ENCODE results near the gene STAT1.
"Not testable (repeated sequence)": the region's sequence is repeated elsewhere in the genome, so short reads cannot be mapped to it uniquely, and the experiment has no call there.

STAT1 gene

DNA sequence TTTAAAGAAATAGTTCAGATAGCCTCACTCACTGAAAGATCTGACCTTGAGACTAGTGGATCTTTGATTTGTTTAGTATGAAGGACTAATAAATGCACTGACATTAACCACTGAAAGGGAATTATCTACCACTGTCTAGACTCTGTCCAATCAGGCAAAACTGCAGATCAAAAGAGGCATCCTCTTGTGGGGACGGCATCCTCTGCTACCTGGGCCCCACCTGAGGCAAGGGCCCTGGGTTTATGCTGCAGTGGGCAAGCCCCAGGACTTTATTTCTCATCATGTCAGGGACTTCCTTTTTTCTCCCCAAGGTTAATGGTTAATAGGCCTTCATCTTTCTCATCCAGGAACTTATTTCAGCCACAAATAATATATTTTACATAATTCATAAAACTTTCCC is 32.2 kb downstream of the STAT1 start:
- no peak for DNase-seq (ENCODE audit: low read depth)

DNA sequence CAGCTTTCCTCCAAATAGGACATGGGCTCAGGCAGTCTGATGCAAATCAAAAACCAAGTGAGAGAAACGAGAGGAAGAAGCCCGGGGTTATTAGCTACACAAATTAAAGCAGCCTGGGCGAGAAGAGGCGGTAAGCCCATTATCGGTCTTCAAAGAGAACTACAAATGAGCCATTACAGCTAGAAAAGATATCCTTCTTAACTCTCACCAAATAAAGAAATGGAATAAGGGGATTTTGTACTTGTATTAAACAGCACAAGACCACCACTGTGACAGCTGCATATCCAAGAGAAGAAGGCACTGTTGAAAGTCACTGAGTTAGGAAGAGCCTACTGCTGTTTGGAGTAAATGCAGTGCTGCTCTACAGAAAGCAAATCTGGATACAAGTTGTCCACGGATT is 32.6 kb downstream of the STAT1 start:
- DNase-seq (ENCODE audit: low read depth), result no peak

GRCh38 chr2:190980630-190981209 is 33.3 kb downstream of the STAT1 start:
- DNase-seq (ENCODE audit: low read depth), result no peak

- no peak for DNase-seq (ENCODE audit: low read depth)
Observed at GRCh38 chr2:190979906-190980629, 33.9 kb downstream of the STAT1 start.

- no peak for DNase-seq (ENCODE audit: low read depth)
Observed at GRCh38 chr2:190978389-190979053, 35.5 kb downstream of the STAT1 start.

DNA sequence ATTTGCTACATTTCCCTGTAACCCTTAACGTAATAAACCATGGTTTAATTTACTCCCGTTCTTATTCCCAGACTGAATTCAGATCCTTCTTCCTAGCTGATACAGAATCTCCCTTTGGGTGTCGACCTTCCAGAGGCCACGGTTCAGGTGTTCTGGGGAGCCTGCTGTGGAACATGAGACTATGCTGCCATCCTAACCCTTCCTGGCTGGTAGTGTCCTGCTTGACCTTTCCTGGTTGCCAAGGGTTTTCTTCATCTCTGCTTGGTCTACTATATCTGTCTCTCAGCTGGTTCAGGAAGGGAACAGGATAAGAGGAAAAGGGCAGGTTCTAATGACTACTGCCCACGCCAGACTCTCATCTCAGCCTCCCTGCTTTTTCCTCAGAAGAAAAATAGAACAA is 36.5 kb downstream of the STAT1 start:
- no peak for DNase-seq (ENCODE audit: low read depth)

- no peak for DNase-seq (ENCODE audit: low read depth)
Observed at GRCh38 chr2:190976521-190976920, 37.5 kb downstream of the STAT1 start.

- no peak for DNase-seq (ENCODE audit: low read depth)
Observed at GRCh38 chr2:190974629-190975361, 39.2 kb downstream of the STAT1 start.

DNA sequence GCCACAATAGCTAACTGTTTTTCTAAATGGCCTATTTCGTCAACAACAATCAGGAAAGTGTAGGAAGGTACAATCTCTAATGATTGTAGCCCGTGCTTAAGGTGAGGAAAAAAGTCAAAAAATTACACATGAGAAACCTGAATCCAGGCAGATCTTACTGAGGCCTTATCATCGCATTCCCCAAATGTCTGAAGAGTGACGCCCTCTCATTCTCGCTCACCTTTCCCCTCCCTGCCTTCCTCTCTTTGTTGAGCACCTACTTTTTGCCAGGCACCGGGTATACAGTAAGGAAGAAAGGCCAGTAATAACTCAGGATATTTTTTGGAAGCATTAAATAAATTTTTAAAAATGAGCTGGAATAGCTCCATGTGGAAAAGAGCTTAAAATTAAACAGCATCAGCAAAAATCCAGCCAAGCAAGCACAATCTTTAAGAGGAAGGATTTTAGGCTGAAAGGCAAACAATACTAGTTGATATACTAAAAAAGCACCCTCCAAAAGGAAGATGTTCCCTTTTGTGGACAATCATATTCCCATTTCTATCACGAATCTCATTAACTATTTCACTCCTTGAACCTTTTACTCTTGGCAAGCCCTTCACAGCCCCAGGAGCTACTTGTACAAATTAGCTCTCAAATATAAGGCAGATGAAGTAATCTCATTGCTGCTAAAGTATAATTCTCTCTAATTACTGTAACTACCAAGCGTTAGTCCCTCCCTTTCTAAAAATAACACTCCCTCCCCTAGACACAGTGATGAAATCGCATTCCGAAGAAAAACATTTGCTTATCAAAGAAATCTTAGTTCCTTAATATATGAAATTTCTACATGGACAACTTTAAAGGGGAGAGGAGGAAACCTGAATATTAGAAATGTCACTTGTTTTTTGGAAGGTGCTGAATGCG is 40.0 kb downstream of the STAT1 start:
- no peak for DNase-seq (ENCODE audit: low read depth)

DNA sequence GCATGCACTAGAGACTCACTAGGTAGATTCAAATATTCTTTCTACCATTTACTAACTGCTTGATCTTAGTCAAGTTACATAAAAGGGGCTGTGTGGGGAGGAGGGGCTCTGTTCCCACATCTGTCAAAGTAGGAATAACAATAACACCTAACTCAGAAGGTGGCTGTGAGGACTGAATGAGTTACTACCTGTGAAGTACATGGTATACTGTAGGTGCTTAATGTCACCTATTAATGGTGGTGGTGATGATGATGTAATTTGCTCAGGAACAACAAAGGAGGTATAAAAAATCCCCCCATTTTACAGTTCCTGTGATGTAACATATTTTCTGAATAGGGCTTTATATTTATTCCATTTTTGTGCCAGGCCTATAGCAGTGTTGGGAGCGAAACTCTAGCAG is 40.7 kb downstream of the STAT1 start:
- DNase-seq (ENCODE audit: low read depth), result no peak

- no peak for DNase-seq (ENCODE audit: low read depth)
Observed at GRCh38 chr2:190972846-190973245, 41.1 kb downstream of the STAT1 start.

DNA sequence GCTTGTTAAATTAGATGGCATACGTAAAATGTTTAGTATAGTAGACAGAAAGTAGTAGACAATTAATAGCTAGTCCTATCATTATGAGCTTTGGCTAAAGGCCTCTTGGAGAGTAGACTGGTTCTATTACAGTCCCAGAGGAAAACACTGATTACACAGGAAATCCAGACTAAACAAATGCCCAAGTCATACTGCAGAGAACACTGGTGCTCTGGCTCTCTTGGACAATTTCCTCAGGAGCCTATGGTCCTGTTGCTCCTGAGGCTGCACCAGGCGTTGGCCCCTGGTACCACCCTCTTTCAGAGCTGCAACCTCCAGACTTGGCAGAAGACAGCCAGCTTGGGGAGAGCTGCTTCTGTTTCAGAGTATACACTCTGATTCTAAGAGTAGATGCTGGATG is 41.8 kb downstream of the STAT1 start:
- no peak for DNase-seq (ENCODE audit: low read depth)

DNA sequence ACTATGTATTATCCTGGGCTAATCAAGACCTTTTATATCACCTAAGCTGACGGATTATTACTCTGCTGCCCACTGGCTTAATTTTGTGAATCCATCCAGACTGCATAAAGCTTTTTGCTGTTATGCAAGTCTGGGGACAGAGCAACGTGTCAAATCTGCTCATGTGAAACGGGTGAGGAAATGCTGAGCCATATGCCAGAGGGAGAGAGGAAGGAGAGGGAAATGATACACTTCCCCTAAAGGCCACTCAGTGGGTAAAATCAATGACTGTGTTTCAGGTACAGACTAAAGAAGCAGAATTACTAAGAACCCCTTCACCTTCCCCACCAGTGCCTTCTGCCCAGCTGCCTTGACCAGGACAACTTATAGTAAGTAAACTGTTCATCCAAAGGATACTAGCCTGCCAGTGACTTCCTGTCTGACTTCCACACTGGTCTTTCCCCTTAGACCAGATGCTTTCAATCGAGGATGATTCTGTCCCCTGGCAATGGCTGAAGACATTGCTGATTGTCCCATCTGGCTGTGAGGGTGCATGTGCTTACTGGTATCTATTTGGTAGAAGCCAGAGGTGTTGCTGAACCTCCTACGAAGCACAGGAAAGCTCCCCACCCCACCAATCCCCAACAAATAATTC is 43.0 kb downstream of the STAT1 start:
- no peak for DNase-seq (ENCODE audit: low read depth)

- no peak for DNase-seq (ENCODE audit: low read depth)
Observed at GRCh38 chr2:190970160-190970559, 43.8 kb downstream of the STAT1 start.

GRCh38 chr2:190968522-190968921 is 45.4 kb downstream of the STAT1 start:
- DNase-seq (ENCODE audit: low read depth), result no peak

GRCh38 chr2:190965580-190966222 is 48.3 kb downstream of the STAT1 start:
- DNase-seq (ENCODE audit: low read depth), result no peak

DNA sequence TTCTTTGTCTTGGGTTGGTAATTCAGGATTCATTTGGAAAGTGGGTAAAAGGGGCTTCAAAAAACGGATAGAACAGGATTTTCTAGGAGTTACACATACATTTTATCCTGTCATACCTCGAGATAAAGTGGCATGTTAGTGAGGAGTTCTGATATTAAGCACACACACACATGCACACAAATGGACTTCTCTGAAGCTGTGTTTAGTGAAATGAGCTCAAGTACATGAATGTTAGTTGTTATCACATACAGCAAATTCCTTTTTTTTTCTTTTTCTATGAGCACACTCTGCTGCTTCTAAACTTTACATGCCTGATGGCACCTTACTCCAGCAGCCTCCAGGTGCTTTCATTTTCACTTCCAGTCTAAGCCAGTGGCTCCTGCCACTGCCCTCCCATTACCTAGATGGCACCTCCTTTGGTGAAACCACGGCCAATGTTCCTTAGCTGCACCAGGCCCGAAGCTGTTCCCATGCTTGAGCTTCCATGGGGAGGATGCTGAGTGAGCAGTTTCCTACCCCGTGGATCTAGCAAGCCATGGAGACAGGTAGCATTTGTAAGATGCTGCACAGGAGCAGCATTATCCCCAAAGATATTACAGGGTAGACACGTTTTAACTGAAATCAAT is 49.7 kb downstream of the STAT1 start:
- DNase-seq (ENCODE audit: low read depth), result no peak

- DNase-seq (ENCODE audit: low read depth), result no peak
Observed at GRCh38 chr2:190963088-190963487, 50.9 kb downstream of the STAT1 start.

DNA sequence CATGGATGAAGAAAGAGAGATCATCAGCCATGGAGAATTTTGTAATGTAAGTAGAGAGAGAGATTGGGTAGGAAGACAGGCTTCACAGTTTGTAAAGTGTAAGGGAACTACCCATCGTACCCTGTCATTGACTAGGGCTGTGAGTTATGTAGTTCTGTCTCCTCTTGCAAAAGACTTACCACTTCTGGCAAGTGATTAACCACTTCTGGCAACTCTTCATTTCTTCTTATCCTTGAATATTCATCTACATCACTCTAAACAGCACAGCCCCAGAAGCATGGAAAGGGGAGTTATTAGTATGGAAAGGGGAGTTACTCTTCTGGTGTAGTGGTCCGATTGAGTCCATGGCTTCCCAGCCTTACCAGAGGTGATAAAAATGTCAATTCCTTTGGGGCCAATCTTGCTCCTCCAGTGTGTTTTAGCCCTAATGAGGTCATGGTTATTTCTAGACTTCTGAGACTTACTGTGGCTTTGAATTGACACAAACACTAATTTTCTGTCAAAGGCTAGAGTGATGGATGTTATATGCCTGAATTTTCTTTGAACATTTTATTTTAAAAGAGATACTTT is 52.0 kb downstream of the STAT1 start:
- no peak for DNase-seq (ENCODE audit: low read depth)

GRCh38 chr2:190961117-190961516 is 52.9 kb downstream of the STAT1 start:
- DNase-seq (ENCODE audit: low read depth), result not testable (repeated sequence)
